ENCODE data around the gene ZNF385B.

Gene ZNF385B

DNA sequence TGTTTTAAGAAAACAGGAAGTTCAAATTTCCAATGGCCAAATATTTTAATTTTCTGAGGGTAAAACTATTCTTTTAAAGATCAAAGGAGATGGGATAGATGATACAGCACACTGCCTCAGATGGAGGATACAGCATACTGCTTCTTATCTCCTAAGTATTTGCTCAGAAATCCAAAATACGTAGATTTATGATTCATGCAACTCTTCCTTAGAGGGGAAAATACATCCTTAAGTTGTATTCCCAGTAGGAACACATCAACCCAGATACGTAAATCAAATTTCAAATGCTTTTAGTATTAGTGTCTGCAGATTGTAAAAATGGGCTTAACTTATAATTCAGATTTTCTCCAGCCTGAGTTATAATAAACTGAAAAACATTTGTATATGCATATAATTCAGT is 235.2 kb downstream of the ZNF385B start:
- Histone ChIP-seq H3K79me2 (ENCODE audit: insufficient read depth, low read length) (no peaks in the 10 kb centered on the region), H3K9ac (ENCODE audit: low read length) (no peak overlapping the region), H3F3A (ENCODE audit: insufficient read depth) (no peaks in the 10 kb centered on the region), H3K36me3 (ENCODE audit: low read length) (no peaks in the 10 kb centered on the region), H3K4me2 (ENCODE audit: low read depth, low read length, poor library complexity, severe bottlenecking) (no peak overlapping the region), H4K20me1 (ENCODE audit: low read depth, low read length) (no peaks in the 10 kb centered on the region), H3K9me2 (replicated peaks; ENCODE audit: insufficient read depth, low read length) (no peaks in the 10 kb centered on the region), H3K27ac (ENCODE audit: low read depth, low read length) (no peak overlapping the region), H2AFZ (ENCODE audit: low read depth, low read length, severe bottlenecking) (no peak overlapping the region), H3K9me3 (ENCODE audit: insufficient read depth, low read length) (no peaks in the 10 kb centered on the region), H3K27me3 (ENCODE audit: low read length) (no peaks in the 10 kb centered on the region), H3K4me3 (ENCODE audit: insufficient read depth, low read length, poor library complexity, severe bottlenecking) (no peak overlapping the region)
- TF ChIP-seq EZH2phosphoT487 (conservative IDR thresholded peaks at IDR 0.05; ENCODE audit: low read length), result no peak
- TF ChIP-seq, protein P1, sequence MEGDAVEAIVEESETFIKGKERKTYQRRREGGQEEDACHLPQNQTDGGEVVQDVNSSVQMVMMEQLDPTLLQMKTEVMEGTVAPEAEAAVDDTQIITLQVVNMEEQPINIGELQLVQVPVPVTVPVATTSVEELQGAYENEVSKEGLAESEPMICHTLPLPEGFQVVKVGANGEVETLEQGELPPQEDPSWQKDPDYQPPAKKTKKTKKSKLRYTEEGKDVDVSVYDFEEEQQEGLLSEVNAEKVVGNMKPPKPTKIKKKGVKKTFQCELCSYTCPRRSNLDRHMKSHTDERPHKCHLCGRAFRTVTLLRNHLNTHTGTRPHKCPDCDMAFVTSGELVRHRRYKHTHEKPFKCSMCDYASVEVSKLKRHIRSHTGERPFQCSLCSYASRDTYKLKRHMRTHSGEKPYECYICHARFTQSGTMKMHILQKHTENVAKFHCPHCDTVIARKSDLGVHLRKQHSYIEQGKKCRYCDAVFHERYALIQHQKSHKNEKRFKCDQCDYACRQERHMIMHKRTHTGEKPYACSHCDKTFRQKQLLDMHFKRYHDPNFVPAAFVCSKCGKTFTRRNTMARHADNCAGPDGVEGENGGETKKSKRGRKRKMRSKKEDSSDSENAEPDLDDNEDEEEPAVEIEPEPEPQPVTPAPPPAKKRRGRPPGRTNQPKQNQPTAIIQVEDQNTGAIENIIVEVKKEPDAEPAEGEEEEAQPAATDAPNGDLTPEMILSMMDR (IDR thresholded peaks at IDR 0.05; ENCODE audit: insufficient read depth, low read length, poor library complexity, severe bottlenecking), result no peak

DNA sequence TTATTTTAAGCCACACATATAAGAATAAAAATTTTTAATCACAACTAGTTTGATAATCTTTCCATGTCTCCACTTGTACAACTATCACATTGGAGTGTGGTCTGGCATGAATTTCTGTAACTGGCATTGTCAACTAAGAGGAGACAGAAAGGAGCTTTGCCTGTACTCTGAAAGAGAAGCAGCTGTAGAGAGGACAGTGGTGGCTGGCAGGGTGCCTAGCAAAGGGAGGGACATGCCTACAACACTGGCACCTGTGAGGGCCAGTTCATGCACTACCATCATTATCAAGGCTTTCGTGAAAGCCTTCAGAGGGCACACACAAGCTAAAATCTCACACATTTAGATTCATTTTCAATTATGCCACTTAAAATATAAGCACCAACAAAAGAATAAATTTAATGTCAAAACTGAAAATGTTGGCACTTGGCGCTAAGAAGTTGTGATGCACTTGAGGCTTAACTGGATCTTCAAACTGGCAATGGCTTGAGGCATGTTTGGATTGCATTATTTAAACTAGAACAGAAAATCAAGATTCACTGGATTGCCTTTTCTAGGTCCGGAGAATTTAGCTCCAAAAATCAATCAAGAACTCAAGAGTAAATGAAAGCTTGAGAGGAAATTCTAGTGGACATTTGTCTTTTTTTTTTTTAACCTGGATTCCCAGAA is 238.6 kb downstream of the ZNF385B start:
- no peaks in the 10 kb centered on the region for H3K79me2 ChIP-seq (ENCODE audit: insufficient read depth, low read length)
- no peaks in the 10 kb centered on the region for H4K20me1 ChIP-seq (ENCODE audit: low read depth, low read length)
- no peak overlapping the region for H3K27ac ChIP-seq (ENCODE audit: low read depth, low read length)
- no peaks in the 10 kb centered on the region for H3K9me3 ChIP-seq (ENCODE audit: insufficient read depth, low read length)
- H3F3A ChIP-seq (ENCODE audit: insufficient read depth), result no peaks in the 10 kb centered on the region
- H3K4me2 ChIP-seq (ENCODE audit: low read depth, low read length, poor library complexity, severe bottlenecking), result no peak overlapping the region
- no peak overlapping the region for H3K9ac ChIP-seq (ENCODE audit: low read length)
- H3K4me3 ChIP-seq (ENCODE audit: insufficient read depth, low read length, poor library complexity, severe bottlenecking), result no peak overlapping the region
- no peaks in the 10 kb centered on the region for H3K27me3 ChIP-seq (ENCODE audit: low read length)
- TF ChIP-seq EZH2phosphoT487 (conservative IDR thresholded peaks at IDR 0.05; ENCODE audit: low read length), result no peak
- TF ChIP-seq, protein P1 (IDR thresholded peaks at IDR 0.05; ENCODE audit: insufficient read depth, low read length, poor library complexity, severe bottlenecking), result no peak
- no peaks in the 10 kb centered on the region for H3K9me2 ChIP-seq (replicated peaks; ENCODE audit: insufficient read depth, low read length)
- H3K36me3 ChIP-seq (ENCODE audit: low read length), result peaks cover 3% of the 10 kb centered on the region; the same call in 1 of the 2 replicates
- no peak overlapping the region for H2AFZ ChIP-seq (ENCODE audit: low read depth, low read length, severe bottlenecking)

DNA sequence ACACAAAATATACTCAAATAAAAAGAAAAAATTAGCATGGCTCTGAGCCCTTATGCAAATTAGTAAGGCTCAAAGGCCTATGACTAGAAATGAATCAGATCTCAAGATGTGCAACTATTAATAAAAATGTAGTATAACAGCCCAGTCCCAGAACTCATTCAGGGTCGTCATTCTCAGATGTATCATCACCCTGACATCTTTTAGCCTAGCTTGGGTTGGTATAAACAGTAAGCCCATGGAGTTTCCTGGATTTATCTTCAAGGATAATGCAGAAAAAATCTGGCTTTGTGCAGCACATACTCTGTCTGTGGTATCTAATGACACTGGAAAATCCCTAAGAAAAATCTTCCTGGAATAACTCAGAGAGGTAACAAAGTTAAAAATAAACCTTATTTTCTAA is 239.3 kb downstream of the ZNF385B start:
- Histone ChIP-seq H3K9me2 (replicated peaks; ENCODE audit: insufficient read depth, low read length) (no peaks in the 10 kb centered on the region), H3F3A (ENCODE audit: insufficient read depth) (no peaks in the 10 kb centered on the region), H3K4me2 (ENCODE audit: low read depth, low read length, poor library complexity, severe bottlenecking) (no peak overlapping the region), H4K20me1 (ENCODE audit: low read depth, low read length) (no peaks in the 10 kb centered on the region), H3K27ac (ENCODE audit: low read depth, low read length) (no peak overlapping the region), H3K9me3 (ENCODE audit: insufficient read depth, low read length) (no peaks in the 10 kb centered on the region), H3K36me3 (ENCODE audit: low read length) (peaks cover 3% of the 10 kb centered on the region; the same call in 1 of the 2 replicates), H3K9ac (ENCODE audit: low read length) (no peak overlapping the region), H2AFZ (ENCODE audit: low read depth, low read length, severe bottlenecking) (no peak overlapping the region), H3K4me3 (ENCODE audit: insufficient read depth, low read length, poor library complexity, severe bottlenecking) (no peak overlapping the region), H3K79me2 (ENCODE audit: insufficient read depth, low read length) (no peaks in the 10 kb centered on the region), H3K27me3 (ENCODE audit: low read length) (no peaks in the 10 kb centered on the region)
- TF ChIP-seq, protein P1 (IDR thresholded peaks at IDR 0.05; ENCODE audit: insufficient read depth, low read length, poor library complexity, severe bottlenecking), result no peak
- TF ChIP-seq EZH2phosphoT487 (conservative IDR thresholded peaks at IDR 0.05; ENCODE audit: low read length), result no peak
